IMR-90 (cell line): Measurements from ENCODE around the gene CELSR2. TPM values are rescaled to one million over a fixed set of nuclear protein-coding genes. Genes with fewer than 3 reads are reported as not detected.
A peak's percentile ranks its signal among the peaks of the same experiment; 100 is the strongest.

Experiments
- ATAC-seq: fragments of 200-7000 bp; cut with Tn5 transposase; 2 replicates; pipeline ENCODE4 v1.9.1; 2020; ENCODE audit warnings: low read depth, mild to moderate bottlenecking, moderate library complexity
- BruUV-seq: library from RNA; stranded (reverse); fragments of 400-500 nt; replicated peaks from 2 replicates; lab custom pipeline; 2021; lab: Mats Ljungman, UMichigan
- CTCF ChIA-PET: fragments of 300-600 bp; formaldehyde crosslinking; extraction: SDS; loops from one replicate; lab custom pipeline; 2021; ENCODE audit warnings: antibody characterized with exemption; lab: Yijun Ruan, JAX
- POLR2A ChIA-PET: fragments of 300-600 bp; sonication (Branson Sonifier 250); formaldehyde crosslinking; loops from one replicate; lab custom pipeline; 2022; ENCODE audit warnings: antibody characterized with exemption; ENCODE audit not compliant: unreplicated experiment; lab: Charles Lee
- DNase-seq: peaks from one replicate; pipeline ENCODE4 v3.0.0; 2013
- H2AFZ ChIP-seq: replicated peaks from 2 replicates; pipeline ENCODE3; 2013; ENCODE audit warnings: low read length, mild to moderate bottlenecking; ENCODE audit not compliant: poor library complexity
- H2AK5ac ChIP-seq: 2 replicates; pipeline ENCODE4 v1.6.1; 2013; ENCODE audit warnings: low read depth, low read length, inconsistent platforms
- H2AK9ac ChIP-seq: replicated peaks from 2 replicates; pipeline ENCODE3; 2013; ENCODE audit warnings: mild to moderate bottlenecking, low read depth, low read length, moderate library complexity; ENCODE audit not compliant: poor library complexity
- H2BK120ac ChIP-seq: 2 replicates; pipeline ENCODE4 v1.6.1; 2013; ENCODE audit warnings: low read depth, low read length, inconsistent platforms
- H2BK15ac ChIP-seq: 3 replicates; pipeline ENCODE4 v1.6.1; 2013; ENCODE audit warnings: low read depth, low read length, inconsistent platforms
- H2BK20ac ChIP-seq: 2 replicates; pipeline ENCODE4 v1.6.1; 2013; ENCODE audit warnings: low read depth, mild to moderate bottlenecking, inconsistent platforms, low read length, moderate library complexity
- H2BK5ac ChIP-seq: 2 replicates; pipeline ENCODE4 v1.6.1; 2013; ENCODE audit warnings: mild to moderate bottlenecking, low read depth, low read length, inconsistent platforms; ENCODE audit not compliant: poor library complexity, severe bottlenecking
- H3K14ac ChIP-seq: replicated peaks from 2 replicates; pipeline ENCODE4 v1.6.1; 2013; ENCODE audit warnings: low read depth, low read length, inconsistent platforms
- H3K18ac ChIP-seq: 2 replicates; pipeline ENCODE4 v1.6.1; 2013; ENCODE audit warnings: low read depth, low read length, control low read depth
- H3K23ac ChIP-seq: 2 replicates; pipeline ENCODE4 v1.6.1; 2013; ENCODE audit warnings: low read depth, low read length, inconsistent platforms
- H3K27ac ChIP-seq: 2 replicates; pipeline ENCODE4 v1.5.1; 2013; ENCODE audit warnings: mild to moderate bottlenecking, control low read depth, low read length; ENCODE audit not compliant: insufficient read depth
- H3K27me3 ChIP-seq: 2 replicates; pipeline ENCODE4 v1.6.1; 2013; ENCODE audit warnings: low read length; ENCODE audit not compliant: control insufficient read depth, insufficient read depth
- H3K36me3 ChIP-seq: 2 replicates; pipeline ENCODE4 v1.6.1; 2013; ENCODE audit warnings: low read length, mixed read lengths; ENCODE audit not compliant: control insufficient read depth, insufficient read depth
- H3K4ac ChIP-seq: 2 replicates; pipeline ENCODE4 v1.6.1; 2013; ENCODE audit warnings: low read depth, low read length, inconsistent platforms
- H3K4me1 ChIP-seq: 2 replicates; pipeline ENCODE4 v1.6.1; 2013; ENCODE audit warnings: low read length, mixed read lengths; ENCODE audit not compliant: control insufficient read depth, insufficient read depth
- H3K4me2 ChIP-seq: 2 replicates; pipeline ENCODE4 v1.6.1; 2013; ENCODE audit warnings: low read depth, mild to moderate bottlenecking, control low read depth, low read length, moderate library complexity
- H3K4me3 ChIP-seq: 2 replicates; pipeline ENCODE4 v1.5.1; 2013; ENCODE audit warnings: low read depth, mild to moderate bottlenecking, control low read depth, low read length, moderate library complexity; ENCODE audit not compliant: insufficient read depth
- H3K56ac ChIP-seq: 2 replicates; pipeline ENCODE4 v1.6.1; 2013; ENCODE audit warnings: low read length, inconsistent platforms; ENCODE audit not compliant: insufficient read depth; ENCODE audit errors: extremely low read depth
- H3K79me1 ChIP-seq, 2 experiments: 2 replicates each; pipeline ENCODE4 v1.6.1; 2013; ENCODE audit warnings: low read length in 2 of 2, inconsistent platforms in 1 of 2, low read depth in 1 of 2
- H3K9ac ChIP-seq: 2 replicates; pipeline ENCODE4 v1.6.1; 2013; ENCODE audit warnings: low read depth, low read length, control low read depth
- H3K9me1 ChIP-seq: 2 replicates; pipeline ENCODE4 v1.6.1; 2013; ENCODE audit warnings: low read length, inconsistent platforms; ENCODE audit not compliant: insufficient read depth
- H3K9me3 ChIP-seq: 2 replicates; pipeline ENCODE4 v1.6.1; 2013; ENCODE audit warnings: low read length; ENCODE audit not compliant: control insufficient read depth, insufficient read depth
- H4K20me1 ChIP-seq: 2 replicates; pipeline ENCODE4 v1.6.1; 2013; ENCODE audit warnings: low read length, inconsistent platforms; ENCODE audit not compliant: insufficient read depth
- H4K5ac ChIP-seq: 2 replicates; pipeline ENCODE4 v1.6.1; 2013; ENCODE audit warnings: mild to moderate bottlenecking, low read depth, low read length, control low read depth
- H4K8ac ChIP-seq, 2 experiments: 2 replicates each; pipeline ENCODE4 v1.6.1; 2013; ENCODE audit warnings: low read depth in 2 of 2, low read length in 2 of 2, control low read depth in 1 of 2, inconsistent platforms in 1 of 2
- H4K91ac ChIP-seq: 2 replicates; pipeline ENCODE4 v1.6.1; 2013; ENCODE audit warnings: low read depth, low read length, inconsistent platforms; ENCODE audit not compliant: insufficient read depth
- ELK1 ChIP-seq: fragments of 150-350 bp; IDR thresholded peaks from 2 replicates; pipeline ENCODE4 v1.6.1; 2016; ENCODE audit warnings: low read depth, mild to moderate bottlenecking, low read length, moderate library complexity, borderline replicate concordance
- MAZ ChIP-seq: IDR thresholded peaks from 2 replicates; pipeline ENCODE4 v1.6.1; 2012; ENCODE audit warnings: low read depth, mild to moderate bottlenecking, low read length, improper control_type of control experiment, moderate library complexity, borderline replicate concordance
- NFE2L2 ChIP-seq: fragments of 150-350 bp; IDR thresholded peaks from 2 replicates; pipeline ENCODE4 v1.6.1; 2016; ENCODE audit warnings: low read depth, mild to moderate bottlenecking, low read length
- RCOR1 ChIP-seq: IDR thresholded peaks from 2 replicates; pipeline ENCODE4 v1.6.1; 2012; ENCODE audit warnings: mild to moderate bottlenecking, low read length, improper control_type of control experiment; ENCODE audit not compliant: insufficient replicate concordance
- RFX5 ChIP-seq: IDR thresholded peaks from 2 replicates; pipeline ENCODE4 v1.8.0; 2012; ENCODE audit warnings: low read depth, mild to moderate bottlenecking, low read length, moderate library complexity
- SMC3 ChIP-seq: fragments of 150-350 bp; IDR thresholded peaks from 2 replicates; pipeline ENCODE4 v1.6.1; 2016; ENCODE audit warnings: low read depth, mild to moderate bottlenecking, antibody characterized with exemption, low read length, moderate library complexity
- USF2 ChIP-seq: fragments of 150-350 bp; IDR thresholded peaks from 2 replicates; pipeline ENCODE4 v1.6.1; 2017; ENCODE audit warnings: mild to moderate bottlenecking, antibody characterized with exemption, low read length, low read depth
- WGBS, 2 experiments: methylation state at CpG; one replicate each; pipeline versions ENCODE4 v1.1.5 to v1.1.7; 2013; ENCODE audit warnings: missing lambda C conversion rate in 2 of 2; ENCODE audit not compliant: insufficient read length in 1 of 2; ENCODE audit errors: extremely low coverage in 2 of 2; 5-methylcytosine and 5-hydroxymethylcytosine counted together
- dilution Hi-C: fragments of 300-500 bp; cut with HindIII; formaldehyde crosslinking; loops from one replicate; pipeline ENCODE4 v1.14.3; 2018; ENCODE audit warnings: low sequenced_read_pairs; ENCODE audit not compliant: unreplicated experiment
- in situ Hi-C: fragments of 300-500 bp; cut with MboI; formaldehyde crosslinking; loops from 3 replicates; pipeline ENCODE4 v1.14.3; 2019; ENCODE audit warnings: low sequenced_read_pairs, inconsistent platforms, mixed read lengths
- intact Hi-C: fragments of 100-400 bp; cut with micrococcal nuclease; formaldehyde crosslinking; loops from 2 replicates; pipeline ENCODE4 v1.10.0; 2022
- polyA plus RNA-seq, 3 experiments: library from polyadenylated mRNA; depleted of rRNA; stranded (reverse); fragments of >200 nt; gene quantifications; 2 replicates each; pipeline ENCODE4 v1.2.3, GENCODE V29; 2012; ENCODE audit warnings: low replicate concordance in 1 of 3
- total RNA-seq: library from RNA; depleted of rRNA; stranded (reverse); fragments of >200 nt; gene quantifications from 2 replicates; pipeline ENCODE4 v1.2.3, GENCODE V29; 2012

Gene CELSR2
- total and polyA plus RNA-seq, 2 of the 4 experiments (the other 2 are of a cell fraction), result 1.3 to 5.3 TPM

GRCh38 chr1:109306832-109307273 lies 57.5 kb downstream of the CELSR2 start, which contains the start of gene MYBPHL:
TSS of gene MYBPHL (minus strand) at chr1:109307011. CDS start at chr1:109306991, 20 bp downstream.
- ChIA-PET POLR2A (no interaction called here), CTCF (interaction anchor here (1.0 to 1.1 kb wide), 2 partner anchors 24 to 30 kb away, joined by 3 to 4 read pairs; partner anchors contain the start of gene PSRC1)
- no peak within 1 kb of the TSS for H3K27ac ChIP-seq
- H3K4me3 ChIP-seq, result no peak within 1 kb of the TSS
- H4K20me1 ChIP-seq, result peaks cover 3% of the 10 kb centered on the region; the same call in 1 of the 2 replicates
- dilution Hi-C loops, result no loop called here
- H3K23ac ChIP-seq, result no peak within 1 kb of the TSS
- peak within 1 kb of the TSS; percentile 30; the same call in 1 of the 2 replicates for H3K14ac ChIP-seq
- no peak within 1 kb of the TSS; the same call in 1 of the 2 replicates for H3K18ac ChIP-seq
- H3K9ac ChIP-seq, result no peak within 1 kb of the TSS
- H3K9me1 ChIP-seq, result peaks cover 17% of the 10 kb centered on the region
- intact Hi-C loops, result no loop called here
- in situ Hi-C loops, result no loop called here
- H3K79me1 ChIP-seq, result no peaks in the 10 kb centered on the region
- H3K27me3 ChIP-seq, result no peaks in the 10 kb centered on the region
- DNase-seq (no peak), ATAC-seq (no peak)
- H4K91ac ChIP-seq, result peak within 1 kb of the TSS; percentile 19; the same call in 1 of the 2 replicates
- H3K4me2 ChIP-seq, result no peak within 1 kb of the TSS
- no TSS peak for BruUV-seq
- H4K8ac ChIP-seq, result no peak within 1 kb of the TSS; a peak in 1 of 4 replicates
- no peak within 1 kb of the TSS for H2AFZ ChIP-seq
- TF ChIP-seq SMC3, result no peak
- no peak for TF ChIP-seq NFE2L2
- TF ChIP-seq RCOR1, result no peak
- TF ChIP-seq USF2, result no peak
- TF ChIP-seq MAZ, result no peak
- TF ChIP-seq ELK1, result no peak
- TF ChIP-seq RFX5, result no peak
- H3K56ac ChIP-seq, result no peak within 1 kb of the TSS
- no peak within 1 kb of the TSS for H2BK5ac ChIP-seq
- H4K5ac ChIP-seq, result no peak within 1 kb of the TSS
- no peaks in the 10 kb centered on the region for H3K36me3 ChIP-seq
- H2AK9ac ChIP-seq, result peak within 1 kb of the TSS; percentile 7
- H2BK15ac ChIP-seq, result peak within 1 kb of the TSS; percentile 20; the same call in 1 of the 3 replicates
- WGBS, 2 experiments, result no CpG with 5 or more reads among the region's 7 CpGs
- peaks cover 17% of the 10 kb centered on the region for H3K4me1 ChIP-seq
- 0 out of 2 replicates have a peak within 1 kb of the TSS, but pooled peaks have one; percentile 1 for H2BK120ac ChIP-seq
- H3K4ac ChIP-seq, result peak within 1 kb of the TSS; percentile 46; the same call in 1 of the 2 replicates
- H3K9me3 ChIP-seq, result no peaks in the 10 kb centered on the region
- peak within 1 kb of the TSS; percentile 48; the same call in 1 of the 2 replicates for H2AK5ac ChIP-seq
- no peak within 1 kb of the TSS for H2BK20ac ChIP-seq
